BJ (cell line): ENCODE measurements around the gene ALCAM. TPM values are rescaled to one million over a fixed set of nuclear protein-coding genes. Genes with fewer than 3 reads are reported as not detected.

Experiments used
- CTCF ChIA-PET: fragments of 350-600 bp; formaldehyde crosslinking; extraction: SDS; loops from one replicate; lab custom pipeline; 2021; ENCODE audit warnings: antibody characterized with exemption, inconsistent platforms; lab: Yijun Ruan, JAX
- POLR2A ChIA-PET: fragments of 300-600 bp; sonication (Branson Sonifier 250); formaldehyde crosslinking; extraction: SDS; loops from one replicate; lab custom pipeline; 2021; ENCODE audit warnings: antibody characterized with exemption; lab: Charles Lee
- DNase-seq: peaks from one replicate; pipeline ENCODE4 v3.0.0-alpha.2; 2011; ENCODE audit warnings: low read depth
- H3K27me3 ChIP-seq: 2 replicates; pipeline ENCODE4 v1.6.0; 2011; ENCODE audit warnings: low read length; ENCODE audit not compliant: control insufficient read depth, insufficient read depth
- H3K36me3 ChIP-seq: 2 replicates; pipeline ENCODE4 v1.5.1; 2011; ENCODE audit warnings: low read length; ENCODE audit not compliant: control insufficient read depth, insufficient read depth
- H3K4me3 ChIP-seq: 2 replicates; pipeline ENCODE4 v1.5.1; 2011; ENCODE audit warnings: low read depth, mild to moderate bottlenecking, control low read depth, low read length
- CTCF ChIP-seq: IDR thresholded peaks from 2 replicates; pipeline ENCODE4 v1.5.1; 2011; ENCODE audit warnings: low read depth, mild to moderate bottlenecking, control low read depth, inconsistent platforms, low read length, moderate library complexity; ENCODE audit not compliant: insufficient read depth
- polyA plus RNA-seq: library from polyadenylated mRNA; depleted of rRNA; stranded (reverse); fragments of >200 nt; gene quantifications from 2 replicates; pipeline ENCODE4 v1.2.3, GENCODE V29; 2011

ALCAM gene
- polyA plus RNA-seq, 1 experiment = 89.5 TPM

- no peaks in the 10 kb centered on the region; the same call in 1 of the 2 replicates for H3K36me3 ChIP-seq
- TF ChIP-seq CTCF = no peak
- CTCF ChIA-PET = interaction anchor here (0.8 to 3.6 kb wide), 3 partner anchors 8 to 153 kb away, joined by 3 to 20 read pairs (median 3); no protein-coding TSS in a partner anchor
- no peak for DNase-seq
- H3K27me3 ChIP-seq = no peaks in the 10 kb centered on the region
- H3K4me3 ChIP-seq = no peak overlapping the region
- POLR2A ChIA-PET = no interaction called here
Measured at GRCh38 chr3:105529456-105529855, 162.7 kb downstream of the ALCAM start.

- Histone ChIP-seq H3K27me3 (no peaks in the 10 kb centered on the region), H3K4me3 (no peak overlapping the region), H3K36me3 (no peaks in the 10 kb centered on the region; the same call in 1 of the 2 replicates)
- TF ChIP-seq CTCF = no peak
- POLR2A ChIA-PET = no interaction called here
- CTCF ChIA-PET = interaction anchor here (1.1 kb wide), 1 partner anchor 66 kb away, joined by 3 read pairs; no protein-coding TSS in a partner anchor
- DNase-seq = no peak
Measured at GRCh38 chr3:105532251-105532650, 165.5 kb downstream of the ALCAM start.

- H3K36me3 ChIP-seq = no peaks in the 10 kb centered on the region; the same call in 1 of the 2 replicates
- H3K4me3 ChIP-seq = no peak overlapping the region
- CTCF ChIA-PET = interaction anchor here (0.6 kb wide), 2 partner anchors 9 to 372 kb away, joined by 3 read pairs; no protein-coding TSS in a partner anchor
- no peaks in the 10 kb centered on the region for H3K27me3 ChIP-seq
- TF ChIP-seq CTCF = no peak
- POLR2A ChIA-PET = no interaction called here
- DNase-seq = no peak
Measured at GRCh38 chr3:105533960-105534359, 167.3 kb downstream of the ALCAM start.

GRCh38 chr3:105534491-105534890, 167.8 kb downstream of the ALCAM start:
- Histone ChIP-seq H3K4me3 (no peak overlapping the region), H3K27me3 (no peaks in the 10 kb centered on the region), H3K36me3 (no peaks in the 10 kb centered on the region; the same call in 1 of the 2 replicates)
- ChIA-PET CTCF (interaction anchor here (0.6 kb wide), 1 partner anchor 9 kb away, joined by 3 read pairs; no protein-coding TSS in a partner anchor), POLR2A (no interaction called here)
- no peak for TF ChIP-seq CTCF
- DNase-seq = no peak

- CTCF ChIA-PET = interaction anchor here (0.9 to 1.1 kb wide), 3 partner anchors 8 to 973 kb away, joined by 3 read pairs; no protein-coding TSS in a partner anchor
- Histone ChIP-seq H3K27me3 (no peaks in the 10 kb centered on the region), H3K36me3 (peaks cover 2% of the 10 kb centered on the region), H3K4me3 (no peak overlapping the region)
- TF ChIP-seq CTCF = no peak
- no peak for DNase-seq
- POLR2A ChIA-PET = interaction anchor here (0.7 kb wide), 1 partner anchor 101 kb away, joined by 3 read pairs; no protein-coding TSS in a partner anchor
Measured at GRCh38 chr3:105537371-105538080, 170.8 kb downstream of the ALCAM start.
